ENCODE data around the gene SULF2. TPM values are rescaled to one million over a fixed set of nuclear protein-coding genes. Genes with fewer than 3 reads are reported as not detected.

SULF2 gene
- total and polyA plus RNA-seq, 9 of the 15 experiments (the other 6 are each of a cell fraction or from before 2014, with no cell fraction given): 0.33 TPM; not detected in 8

- TF ChIP-seq TFE3 (CRISPR knock-in tag; IDR thresholded peaks at IDR 0.05) (no peak), ZBTB11 (CRISPR knock-in tag; IDR thresholded peaks at IDR 0.05) (peak in 1 of 3 experiments; percentile 39; a peak in 1 of 6 replicates), NEUROD1 (IDR thresholded peaks at IDR 0.05; ENCODE audit: borderline replicate concordance, low read depth, low read length, partially characterized antibody) (no peak), CTCF (IDR thresholded peaks at IDR 0.05 in 2 of 3, conservative IDR thresholded peaks at IDR 0.05 in 1 of 3; ENCODE audit: insufficient read depth in 2 of 3, low read depth in 1 of 3, low read length in 3 of 3) (no peak)
- H4K20me1 ChIP-seq (replicated peaks; ENCODE audit: control insufficient read depth, insufficient read depth, low read length): peaks cover 9% of the 10 kb centered on the region; the same call in 1 of the 2 replicates
- no peaks in the 10 kb centered on the region for H3K9me3 ChIP-seq (replicated peaks; ENCODE audit: control insufficient read depth, insufficient read depth, low read depth, low read length)
- WGBS (ENCODE audit: insufficient coverage, low coverage, missing lambda C conversion rate): 9% methylated on average over 11 of the region's 11 CpGs
- no peaks in the 10 kb centered on the region for H3K9me1 ChIP-seq (ENCODE audit: control insufficient read depth, insufficient read depth, low read length)
- H3K4me1 ChIP-seq (replicated peaks in 1 of 2; ENCODE audit: control insufficient read depth in 2 of 2, insufficient read depth in 2 of 2, low read length in 2 of 2): no peaks in the 10 kb centered on the region
- ChIA-PET POLR2A (interaction anchor here (1.0 kb wide), 1 partner anchor 22 kb away, joined by 4 read pairs; no protein-coding TSS in a partner anchor), CTCF (ENCODE audit: low intra/inter-chr PET ratio) (no interaction called here)
- peaks cover 28 to 70% of the 10 kb centered on the region in 2 experiments; a peak in 4 of 5 replicates for H3K27me3 ChIP-seq (ENCODE audit: control insufficient read depth in 2 of 2, insufficient read depth in 2 of 2, low read length in 2 of 2)
- H3K79me2 ChIP-seq (ENCODE audit: control insufficient read depth, insufficient read depth, low read length): no peaks in the 10 kb centered on the region
- FAIRE-seq (no peak), DNase-seq (ENCODE audit: extremely low read depth in 1 of 4, low spot score in 3 of 4) (no peak), ATAC-seq (no peak)
- H3K9ac ChIP-seq (ENCODE audit: insufficient read depth in 1 of 2, low read depth in 2 of 2, low read length in 2 of 2): no peak overlapping the region
- H3K27ac ChIP-seq (ENCODE audit: extremely low read depth, low read depth, low read length): no peak overlapping the region
- H3K4me2 ChIP-seq (ENCODE audit: insufficient read depth, low read length): no peak overlapping the region
- no peak overlapping the region for H3K4me3 ChIP-seq
- intact Hi-C loops (cut with micrococcal nuclease) (no loop called here), in situ Hi-C loops (cut with MboI) (no loop called here)
- no TSS peak for BruUV-seq (replicated peaks)
- no peak overlapping the region for H2AFZ ChIP-seq (ENCODE audit: low read depth, low read length)
- no peaks in the 10 kb centered on the region for H3K36me3 ChIP-seq (ENCODE audit: control insufficient read depth, insufficient read depth, low read length)
These were observed 23.7 kb downstream of the SULF2 start for GRCh38 chr20:47761482-47762047.
